Endothelial cell of umbilical vein (primary cell): ENCODE measurements around the gene C1orf35. TPM values are rescaled to one million over a fixed set of nuclear protein-coding genes. Genes with fewer than 3 reads are reported as not detected.

Source experiments
- BruUV-seq: library from RNA; stranded (reverse); fragments of 400-500 nt; replicated peaks from 2 replicates; lab custom pipeline; 2021; lab: Mats Ljungman, UMichigan
- CTCF ChIA-PET: fragments of 300-600, 350-600 bp; sonication (Branson Sonifier 250); formaldehyde crosslinking; loops from one replicate; lab custom pipeline; 2021; ENCODE audit warnings: antibody characterized with exemption, inconsistent platforms; lab: Charles Lee
- POLR2A ChIA-PET: fragments of 300-600, 350-600 bp; sonication (Branson Sonifier 250); formaldehyde crosslinking; loops from one replicate; lab custom pipeline; 2021; ENCODE audit warnings: antibody characterized with exemption, inconsistent platforms; lab: Charles Lee
- DNase-seq: peaks from one replicate; pipeline ENCODE4 v3.0.0-alpha.2; 2011; ENCODE audit warnings: low read depth, low spot score
- FAIRE-seq: peaks from 2 replicates; lab custom pipeline; 2011; peaks lifted over from hg19 to GRCh38; lab: Jason Lieb, UNC
- H2AFZ ChIP-seq: 2 replicates; pipeline ENCODE4 v1.6.0; 2012; ENCODE audit warnings: low read depth, low read length, control low read depth, inconsistent platforms
- H3K27ac ChIP-seq: 2 replicates; pipeline ENCODE4 v1.5.1; 2011; ENCODE audit warnings: low read depth, mild to moderate bottlenecking, control low read depth, low read length, moderate library complexity; ENCODE audit not compliant: insufficient read depth
- H3K27me3 ChIP-seq, 2 experiments: 2 replicates each; pipeline versions ENCODE4 v1.6.0 to v1.6.1; 2011; ENCODE audit warnings: low read length in 2 of 2, mixed read lengths in 1 of 2; ENCODE audit not compliant: control insufficient read depth in 2 of 2, insufficient read depth in 2 of 2
- H3K36me3 ChIP-seq, 2 experiments: 2 replicates in 1 of 2; 3 replicates in 1 of 2; pipeline ENCODE4 v1.5.1; 2011; ENCODE audit warnings: low read length in 2 of 2, mild to moderate bottlenecking in 1 of 2, moderate library complexity in 1 of 2; ENCODE audit not compliant: control insufficient read depth in 2 of 2, insufficient read depth in 2 of 2; ENCODE audit errors: extremely low read depth in 1 of 2
- H3K4me1 ChIP-seq: 3 replicates; pipeline ENCODE4 v1.5.1; 2011; ENCODE audit warnings: mild to moderate bottlenecking, low read length; ENCODE audit not compliant: control insufficient read depth, insufficient read depth; ENCODE audit errors: extremely low read depth
- H3K4me2 ChIP-seq: 2 replicates; pipeline ENCODE4 v1.6.1; 2011; ENCODE audit warnings: low read length, control low read depth, mixed read lengths; ENCODE audit not compliant: insufficient read depth
- H3K4me3 ChIP-seq, 3 experiments: fragments of 200-600 bp in 1 of 3; sonication (generic), shearing (Covaris generic) in 1 of 3; replicated peaks in 1 of 3; 2 replicates each; pipeline ENCODE4 v1.5.1; 2011 to 2016; ENCODE audit warnings: control low read depth in 3 of 3, low read length in 3 of 3, mild to moderate bottlenecking in 2 of 3, inconsistent platforms in 1 of 3, low read depth in 1 of 3, moderate library complexity in 1 of 3; ENCODE audit not compliant: insufficient read depth in 1 of 3
- H3K79me2 ChIP-seq: 2 replicates; pipeline ENCODE4 v1.6.0; 2012; ENCODE audit warnings: low read length, inconsistent platforms; ENCODE audit not compliant: control insufficient read depth, insufficient read depth
- H3K9ac ChIP-seq: replicated peaks from 2 replicates; pipeline ENCODE3; 2011; ENCODE audit warnings: low read length, control low read depth; ENCODE audit not compliant: insufficient read depth; ENCODE audit errors: extremely low read depth
- H3K9me1 ChIP-seq: replicated peaks from 3 replicates; pipeline ENCODE4 v1.6.0; 2011; ENCODE audit warnings: mild to moderate bottlenecking, low read length; ENCODE audit not compliant: control insufficient read depth, insufficient read depth; ENCODE audit errors: extremely low read depth
- H3K9me3 ChIP-seq: replicated peaks from 2 replicates; pipeline ENCODE4 v1.5.1; 2012; ENCODE audit warnings: low read length, inconsistent platforms; ENCODE audit not compliant: control insufficient read depth, insufficient read depth
- H4K20me1 ChIP-seq: replicated peaks from 2 replicates; pipeline ENCODE3; 2011; ENCODE audit warnings: mild to moderate bottlenecking, low read length; ENCODE audit not compliant: control insufficient read depth, insufficient read depth; ENCODE audit errors: extremely low read depth
- EZH2 ChIP-seq: IDR thresholded peaks from 2 replicates; pipeline ENCODE4 v1.6.1; 2012; ENCODE audit warnings: borderline replicate concordance, low read depth, mild to moderate bottlenecking, moderate library complexity, low read length, inconsistent platforms; ENCODE audit not compliant: severe bottlenecking
- FOS ChIP-seq: IDR thresholded peaks from 2 replicates; pipeline ENCODE4 v1.6.1; 2011; ENCODE audit warnings: mild to moderate bottlenecking, low read length, moderate library complexity, borderline replicate concordance; ENCODE audit not compliant: insufficient read depth
- GATA2 ChIP-seq: IDR thresholded peaks from 2 replicates; pipeline ENCODE4 v1.7.0; 2011; ENCODE audit warnings: low read depth, mild to moderate bottlenecking, moderate library complexity, mixed read lengths, low read length; ENCODE audit not compliant: insufficient read length, insufficient read depth
- JUN ChIP-seq: IDR thresholded peaks from 2 replicates; pipeline ENCODE4 v1.6.1; 2011; ENCODE audit warnings: borderline replicate concordance, low read depth; ENCODE audit not compliant: insufficient read length, insufficient read depth
- MAX ChIP-seq: IDR thresholded peaks from 2 replicates; pipeline ENCODE4 v1.6.1; 2011; ENCODE audit not compliant: insufficient read depth, insufficient read length
- MYC ChIP-seq: IDR thresholded peaks from one replicate; pipeline ENCODE4 v1.6.1; 2011; ENCODE audit warnings: mild to moderate bottlenecking, low read depth, low read length
- POLR2A ChIP-seq: IDR thresholded peaks from 2 replicates; pipeline ENCODE4 v1.6.1; 2012; ENCODE audit warnings: low read depth, mild to moderate bottlenecking, control low read depth, low read length
- POLR2AphosphoS5 ChIP-seq: IDR thresholded peaks from 2 replicates; pipeline ENCODE4 v1.6.1; 2012; ENCODE audit warnings: low read depth, mild to moderate bottlenecking, control low read depth, low read length, moderate library complexity; ENCODE audit not compliant: insufficient read depth
- dilution Hi-C: fragments of 300-500 bp; cut with MboI; formaldehyde crosslinking; loops from one replicate; pipeline ENCODE4 v1.15.0; 2019; ENCODE audit warnings: low sequenced_read_pairs; ENCODE audit not compliant: extremely low pct_ligation_motif_present
- intact Hi-C: fragments of 100-400 bp; cut with micrococcal nuclease; formaldehyde crosslinking; loops from one replicate; pipeline ENCODE4 v1.10.0; 2022
- polyA plus RNA-seq, 4 experiments: library from polyadenylated mRNA; depleted of rRNA in 3 of 4; stranded (reverse) in 3 of 4; unstranded in 1 of 4; fragments of >200 nt; gene quantifications; 2 replicates each; pipeline versions ENCODE4 v1.2.1 to v1.2.3, GENCODE V29; 2011 to 2012; ENCODE audit warnings: missing spikeins in 1 of 4
- total RNA-seq: library from RNA; stranded (reverse); gene quantifications from 2 replicates; pipeline ENCODE4 v1.2.3, GENCODE V29; 2021
- TF ChIP-seq, protein P1 (sequence below), 2 donors: IDR thresholded peaks; 1 replicate in 1 of 2; 2 replicates in 1 of 2; pipeline ENCODE4 v1.5.1; 2011; ENCODE audit warnings: low read length in 2 of 2, mild to moderate bottlenecking in 2 of 2, moderate library complexity in 2 of 2, control low read depth in 1 of 2, inconsistent platforms in 1 of 2, low read depth in 1 of 2; ENCODE audit not compliant: insufficient read depth in 1 of 2; ENCODE audit errors: extremely low read depth in 1 of 2

C1orf35 gene
- total and polyA plus RNA-seq, 2 donors (not counting 3 experiments of a cell fraction or from before 2014, with no cell fraction given) = 19.9 to 21.7 TPM

GRCh38 chr1:228144993-228145343, 41.8 kb upstream of the C1orf35 start:
- no TSS peak for BruUV-seq
- Histone ChIP-seq H3K4me1 (peaks cover 34% of the 10 kb centered on the region), H3K79me2 (peaks cover 68% of the 10 kb centered on the region), H3K27me3 (no peaks in the 10 kb centered on the region), H3K4me3 (no peak overlapping the region), H4K20me1 (no peaks in the 10 kb centered on the region), H3K27ac (no peak overlapping the region), H2AFZ (no peak overlapping the region), H3K4me2 (no peak overlapping the region), H3K9ac (no peak overlapping the region), H3K9me1 (no peaks in the 10 kb centered on the region), H3K9me3 (no peaks in the 10 kb centered on the region), H3K36me3 (peaks cover 0 to 16% of the 10 kb centered on the region in 2 experiments)
- intact Hi-C loops (no loop called here), dilution Hi-C loops (no loop called here)
- POLR2A ChIA-PET = no interaction called here
- CTCF ChIA-PET = no interaction called here
- FAIRE-seq (no peak), DNase-seq (no peak)
- TF ChIP-seq FOS = no peak
- no peak for TF ChIP-seq JUN
- TF ChIP-seq, protein P1, sequence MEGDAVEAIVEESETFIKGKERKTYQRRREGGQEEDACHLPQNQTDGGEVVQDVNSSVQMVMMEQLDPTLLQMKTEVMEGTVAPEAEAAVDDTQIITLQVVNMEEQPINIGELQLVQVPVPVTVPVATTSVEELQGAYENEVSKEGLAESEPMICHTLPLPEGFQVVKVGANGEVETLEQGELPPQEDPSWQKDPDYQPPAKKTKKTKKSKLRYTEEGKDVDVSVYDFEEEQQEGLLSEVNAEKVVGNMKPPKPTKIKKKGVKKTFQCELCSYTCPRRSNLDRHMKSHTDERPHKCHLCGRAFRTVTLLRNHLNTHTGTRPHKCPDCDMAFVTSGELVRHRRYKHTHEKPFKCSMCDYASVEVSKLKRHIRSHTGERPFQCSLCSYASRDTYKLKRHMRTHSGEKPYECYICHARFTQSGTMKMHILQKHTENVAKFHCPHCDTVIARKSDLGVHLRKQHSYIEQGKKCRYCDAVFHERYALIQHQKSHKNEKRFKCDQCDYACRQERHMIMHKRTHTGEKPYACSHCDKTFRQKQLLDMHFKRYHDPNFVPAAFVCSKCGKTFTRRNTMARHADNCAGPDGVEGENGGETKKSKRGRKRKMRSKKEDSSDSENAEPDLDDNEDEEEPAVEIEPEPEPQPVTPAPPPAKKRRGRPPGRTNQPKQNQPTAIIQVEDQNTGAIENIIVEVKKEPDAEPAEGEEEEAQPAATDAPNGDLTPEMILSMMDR (IDR thresholded peaks at IDR 0.05; ENCODE audit: extremely low read depth in 1 of 2, insufficient read depth in 1 of 2, low read depth in 1 of 2, low read length in 2 of 2) = no peak
- TF ChIP-seq POLR2A = no peak
- no peak for TF ChIP-seq EZH2
- TF ChIP-seq MYC = no peak
- no peak for TF ChIP-seq POLR2AphosphoS5
- TF ChIP-seq MAX = no peak
- no peak for TF ChIP-seq GATA2
